Activated CD4-positive, alpha-beta memory T cell treated with anti-CD3 and anti-CD28 coated beads for 36 hours (primary cell): ENCODE measurements around the gene EFNA5. TPM values are rescaled to one million over a fixed set of nuclear protein-coding genes. Genes with fewer than 3 reads are reported as not detected.
A peak's percentile ranks its signal among the peaks of the same experiment; 100 is the strongest.

ENCODE experiments used
- CTCF ChIA-PET: fragments of 350-600 bp; sonication (Branson Sonifier 250); formaldehyde crosslinking; loops from one replicate; lab custom pipeline; 2021; ENCODE audit warnings: antibody characterized with exemption, inconsistent platforms; lab: Charles Lee
- POLR2A ChIA-PET: fragments of 350-600 bp; sonication (Branson Sonifier 250); formaldehyde crosslinking; loops from one replicate; lab custom pipeline; 2021; ENCODE audit warnings: antibody characterized with exemption; lab: Charles Lee
- DNase-seq: peaks from one replicate; pipeline ENCODE4 v3.0.0-alpha.2; 2020
- H3K27ac Mint-ChIP-seq: one replicate; pipeline ENCODE4 v1.8.0; 2021; ENCODE audit warnings: mixed read lengths
- H3K27me3 Mint-ChIP-seq: one replicate; pipeline ENCODE4 v1.8.0; 2021; ENCODE audit warnings: mixed read lengths
- H3K36me3 Mint-ChIP-seq: one replicate; pipeline ENCODE4 v1.8.0; 2021; ENCODE audit warnings: mixed read lengths
- H3K4me1 Mint-ChIP-seq: one replicate; pipeline ENCODE4 v1.8.0; 2021; ENCODE audit warnings: low read depth, mixed read lengths
- H3K4me3 Mint-ChIP-seq: one replicate; pipeline ENCODE4 v1.8.0; 2021; ENCODE audit warnings: mild to moderate bottlenecking, mixed read lengths
- H3K9me3 Mint-ChIP-seq: one replicate; pipeline ENCODE4 v1.8.0; 2021; ENCODE audit warnings: mixed read lengths
- intact Hi-C: fragments of 100-400 bp; cut with micrococcal nuclease; formaldehyde crosslinking; loops from one replicate; pipeline ENCODE4 v1.15.1; 2023
- total RNA-seq, 2 experiments: library from RNA; stranded (reverse); gene quantifications; one replicate each; pipeline ENCODE4 v1.2.3, GENCODE V29; 2021

The EFNA5 gene
- total RNA-seq = not detected

DNA sequence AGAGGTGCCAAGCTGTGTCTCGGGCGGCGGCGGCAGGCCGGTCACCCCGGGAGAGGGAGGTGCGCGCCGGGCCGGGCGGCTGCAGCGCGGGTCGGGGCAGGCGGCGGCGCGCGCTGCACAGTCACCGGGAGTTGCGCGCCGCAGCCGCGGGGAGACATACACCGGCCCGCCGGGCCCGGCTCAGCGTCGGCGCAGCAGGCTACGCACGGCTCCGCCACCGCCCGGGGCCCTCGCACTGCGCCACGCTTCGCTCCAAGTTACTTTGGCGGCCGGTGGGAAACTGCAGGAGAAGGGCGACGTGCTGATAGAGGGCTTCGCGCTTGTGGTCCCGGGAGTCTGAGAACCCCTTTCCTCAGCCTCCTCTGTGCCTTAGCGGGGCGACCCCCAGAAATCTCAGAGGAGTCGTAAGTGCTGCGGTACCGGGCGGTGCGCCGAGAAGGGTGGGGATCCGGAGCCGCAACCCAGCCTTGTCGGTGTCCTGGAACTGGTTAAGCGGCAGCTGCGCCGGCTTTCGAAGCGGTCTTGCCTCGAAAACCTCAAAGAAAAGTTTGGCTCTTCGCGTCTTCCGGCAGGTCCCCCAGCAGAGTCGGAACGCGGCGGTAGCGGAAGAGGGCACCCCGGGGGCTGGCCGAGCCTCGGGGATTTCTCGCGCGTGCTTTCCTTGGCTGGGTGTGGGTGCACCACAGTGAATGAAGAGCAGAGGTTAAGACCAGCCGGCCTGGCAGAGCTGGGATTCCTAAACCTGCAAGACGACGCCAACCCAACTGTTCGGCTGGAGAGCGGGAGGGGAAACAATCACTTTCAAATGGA is at the start of gene EFNA5:
TSS of gene EFNA5 (minus strand) at position 6 of the 810 bp plus-strand sequence.
- no peak within 1 kb of the TSS for H3K27ac Mint-ChIP-seq

DNA sequence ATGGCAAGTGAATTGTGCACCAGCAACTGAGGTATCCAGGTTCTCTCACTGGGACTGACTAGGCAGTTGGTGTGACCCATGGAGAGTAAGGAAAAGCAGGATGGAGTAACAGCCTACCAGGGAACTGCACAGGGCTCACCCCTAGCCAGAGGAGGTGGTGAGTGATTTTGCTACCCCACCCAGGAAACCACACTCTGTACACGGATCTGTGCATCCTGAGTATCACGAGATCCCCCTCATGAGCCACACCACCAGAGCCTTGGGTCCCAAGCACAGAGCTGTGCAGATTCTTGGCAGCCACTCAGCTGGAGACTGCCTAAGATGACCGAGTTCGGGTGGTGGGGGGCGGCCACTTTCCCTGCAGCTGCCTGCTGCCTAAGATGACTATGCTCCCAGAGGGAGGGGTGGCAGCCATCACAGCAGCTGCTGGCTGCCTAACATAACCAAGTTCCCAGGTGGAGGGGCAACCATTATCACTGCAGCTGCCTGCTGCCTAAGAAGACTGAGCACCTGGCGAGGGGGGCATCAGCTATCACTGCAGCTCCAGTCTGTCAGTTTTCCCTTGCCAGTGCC is 48.4 kb upstream of the EFNA5 start:
- Mint-ChIP-seq H3K27me3 (peaks cover 3% of the 10 kb centered on the region), H3K4me1 (no peaks in the 10 kb centered on the region), H3K4me3 (no peak overlapping the region), H3K36me3 (peaks cover 2% of the 10 kb centered on the region), H3K9me3 (peaks cover 30% of the 10 kb centered on the region), H3K27ac (no peak overlapping the region)
- DNase-seq = no peak
- ChIA-PET CTCF (no interaction called here), POLR2A (no interaction called here)
- intact Hi-C loops = no loop called here

More for the DNA sequence above, at the start of gene EFNA5:
- Mint-ChIP-seq H3K9me3 (no peaks in the 10 kb centered on the region), H3K4me1 (peaks cover 29% of the 10 kb centered on the region), H3K36me3 (no peaks in the 10 kb centered on the region), H3K4me3 (peak within 1 kb of the TSS; percentile 62), H3K27me3 (peaks cover 63% of the 10 kb centered on the region)
- peak; percentile 38 for DNase-seq
- intact Hi-C loops = loop anchor here (5.0 to 10.0 kb wide), 4 partner anchors 184 to 676 kb away; no protein-coding TSS in a partner anchor
- CTCF ChIA-PET = no interaction called here
- POLR2A ChIA-PET = no interaction called here

DNA sequence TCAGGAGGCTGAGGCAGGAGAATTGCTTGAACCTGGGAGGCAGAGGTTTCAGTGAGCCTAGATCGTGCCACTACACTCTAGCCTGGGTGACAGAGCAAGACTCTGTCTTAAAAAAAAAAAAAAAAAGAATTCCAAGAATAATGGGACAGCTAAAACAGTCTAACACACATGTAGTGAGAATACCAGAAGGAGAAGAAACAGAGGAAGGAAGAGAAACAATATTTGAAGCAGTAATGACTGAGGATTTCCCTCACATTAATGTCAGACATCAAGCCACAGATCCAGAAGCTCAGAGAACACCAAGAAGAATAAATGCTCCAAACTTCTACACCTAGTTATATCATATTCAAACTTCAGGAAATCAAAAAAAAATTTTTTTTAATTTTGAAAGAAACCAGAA is 47.1 kb upstream of the EFNA5 start:
- Mint-ChIP-seq H3K4me3 (no peak overlapping the region), H3K4me1 (no peaks in the 10 kb centered on the region), H3K36me3 (peaks cover 2% of the 10 kb centered on the region), H3K9me3 (peaks cover 24% of the 10 kb centered on the region), H3K27me3 (no peaks in the 10 kb centered on the region), H3K27ac (no peak overlapping the region)
- DNase-seq = no peak
- ChIA-PET CTCF (no interaction called here), POLR2A (interaction anchor here (0.6 kb wide), 1 partner anchor 10 kb away, joined by 3 read pairs; no protein-coding TSS in a partner anchor)
- intact Hi-C loops = no loop called here

DNA sequence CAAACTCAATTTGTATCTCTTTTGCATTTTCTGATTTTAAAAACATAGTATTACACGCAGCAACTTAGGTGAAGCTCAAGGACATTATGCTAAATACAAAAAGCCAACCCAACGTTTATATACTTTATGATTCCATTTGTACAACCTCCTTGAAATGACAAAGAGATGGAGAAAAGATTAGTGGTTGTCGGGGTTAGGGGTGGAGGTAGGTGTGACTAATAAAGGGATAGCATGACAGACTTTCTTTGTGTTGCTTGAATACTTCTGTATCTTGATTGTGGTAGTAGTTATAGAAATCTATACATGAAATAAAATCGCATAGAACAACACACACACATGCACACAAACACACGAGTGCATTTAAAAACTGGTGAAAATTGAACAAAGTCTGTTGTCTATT is 42.5 kb upstream of the EFNA5 start:
- H3K4me3 Mint-ChIP-seq = no peak overlapping the region
- ChIA-PET CTCF (no interaction called here), POLR2A (no interaction called here)
- DNase-seq = no peak
- no peaks in the 10 kb centered on the region for H3K4me1 Mint-ChIP-seq
- no peaks in the 10 kb centered on the region for H3K27me3 Mint-ChIP-seq
- no peaks in the 10 kb centered on the region for H3K36me3 Mint-ChIP-seq
- intact Hi-C loops = no loop called here
- no peaks in the 10 kb centered on the region for H3K9me3 Mint-ChIP-seq
- no peak overlapping the region for H3K27ac Mint-ChIP-seq

- ChIA-PET CTCF (no interaction called here), POLR2A (no interaction called here)
- no peak for DNase-seq
- no peak overlapping the region for H3K27ac Mint-ChIP-seq
- intact Hi-C loops = no loop called here
- no peaks in the 10 kb centered on the region for H3K4me1 Mint-ChIP-seq
- no peak overlapping the region for H3K4me3 Mint-ChIP-seq
- H3K36me3 Mint-ChIP-seq = no peaks in the 10 kb centered on the region
- no peaks in the 10 kb centered on the region for H3K27me3 Mint-ChIP-seq
- H3K9me3 Mint-ChIP-seq = peaks cover 5% of the 10 kb centered on the region
Observed at GRCh38 chr5:107712359-107712870, 41.7 kb upstream of the EFNA5 start.

- Mint-ChIP-seq H3K9me3 (peaks cover 8% of the 10 kb centered on the region), H3K27ac (no peak overlapping the region), H3K4me3 (no peak overlapping the region), H3K27me3 (peaks cover 12% of the 10 kb centered on the region), H3K4me1 (no peaks in the 10 kb centered on the region), H3K36me3 (no peaks in the 10 kb centered on the region)
- no peak for DNase-seq
- CTCF ChIA-PET = no interaction called here
- POLR2A ChIA-PET = no interaction called here
- intact Hi-C loops = no loop called here
Observed at GRCh38 chr5:107705402-107706014, 34.8 kb upstream of the EFNA5 start.

DNA sequence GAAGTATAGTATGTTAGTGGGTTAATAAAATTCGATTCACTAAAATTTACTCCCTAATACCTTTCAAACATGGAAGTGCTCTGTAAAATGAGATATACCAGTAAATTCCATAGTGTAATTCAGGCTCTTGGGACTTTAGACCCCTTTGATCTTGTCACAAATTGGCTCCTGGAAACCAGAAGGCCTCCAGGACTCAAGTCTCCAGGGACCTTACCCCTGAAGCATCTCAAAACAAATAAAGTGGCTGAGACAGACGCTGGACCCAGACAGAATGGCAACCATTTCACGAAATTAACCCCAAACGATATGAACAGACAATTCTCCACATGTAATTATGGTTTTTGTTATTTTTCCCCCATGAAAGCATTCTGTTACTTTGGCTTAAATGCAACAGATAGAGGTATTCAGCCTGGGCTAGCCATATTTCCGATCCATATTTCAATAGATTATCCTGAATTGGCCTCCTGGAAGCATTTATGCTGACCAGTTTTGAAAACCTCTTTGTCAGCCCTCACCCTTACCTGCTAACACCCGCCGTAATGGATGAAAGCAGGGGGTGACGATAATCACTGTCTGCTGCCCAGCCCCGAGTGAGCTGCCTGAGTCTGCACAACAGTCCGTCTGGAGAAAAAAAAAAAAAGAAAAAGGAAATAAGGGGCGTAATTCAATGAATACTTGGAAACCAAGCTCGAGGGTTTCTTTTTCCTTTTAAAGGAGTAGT is 34.1 kb upstream of the EFNA5 start:
- Mint-ChIP-seq H3K27me3 (peaks cover 12% of the 10 kb centered on the region), H3K36me3 (no peaks in the 10 kb centered on the region), H3K27ac (no peak overlapping the region), H3K4me3 (no peak overlapping the region), H3K9me3 (peaks cover 8% of the 10 kb centered on the region), H3K4me1 (no peaks in the 10 kb centered on the region)
- ChIA-PET CTCF (no interaction called here), POLR2A (no interaction called here)
- intact Hi-C loops = no loop called here
- no peak for DNase-seq

- POLR2A ChIA-PET = no interaction called here
- H3K4me1 Mint-ChIP-seq = no peaks in the 10 kb centered on the region
- H3K27me3 Mint-ChIP-seq = peaks cover 12% of the 10 kb centered on the region
Observed at GRCh38 chr5:107700481-107700880, 29.7 kb upstream of the EFNA5 start.

DNA sequence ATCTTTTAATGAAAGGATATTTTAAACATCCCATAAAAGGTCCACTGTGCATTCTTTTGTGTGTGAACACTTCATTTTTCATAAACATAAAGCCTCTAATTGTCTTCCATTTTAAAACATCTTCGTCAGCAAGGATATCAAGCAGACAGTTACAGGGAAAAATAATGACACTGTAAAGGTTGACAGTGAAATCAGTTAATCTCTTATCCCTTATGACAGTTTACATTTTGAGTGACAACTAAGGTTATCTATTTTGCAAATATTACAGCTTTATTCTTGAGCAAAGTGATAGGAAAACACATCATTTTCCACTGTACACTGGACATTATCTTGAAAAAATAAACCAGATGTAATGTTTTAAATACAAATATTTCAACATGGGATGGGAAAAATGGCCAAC is 28.7 kb upstream of the EFNA5 start:
- no peaks in the 10 kb centered on the region for H3K9me3 Mint-ChIP-seq
- intact Hi-C loops = no loop called here
- no peak overlapping the region for H3K27ac Mint-ChIP-seq
- ChIA-PET CTCF (no interaction called here), POLR2A (no interaction called here)
- peaks cover 10% of the 10 kb centered on the region for H3K27me3 Mint-ChIP-seq
- H3K36me3 Mint-ChIP-seq = no peaks in the 10 kb centered on the region
- H3K4me1 Mint-ChIP-seq = no peaks in the 10 kb centered on the region
- H3K4me3 Mint-ChIP-seq = no peak overlapping the region
- DNase-seq = no peak

More at GRCh38 chr5:107700481-107700880, 29.7 kb upstream of the EFNA5 start:
- CTCF ChIA-PET = no interaction called here
- Mint-ChIP-seq H3K36me3 (no peaks in the 10 kb centered on the region), H3K4me3 (no peak overlapping the region), H3K27ac (no peak overlapping the region), H3K9me3 (no peaks in the 10 kb centered on the region)
- intact Hi-C loops = no loop called here
- DNase-seq = no peak

GRCh38 chr5:107698286-107698685 is 27.5 kb upstream of the EFNA5 start:
- ChIA-PET POLR2A (no interaction called here), CTCF (no interaction called here)
- H3K4me3 Mint-ChIP-seq = no peak overlapping the region
- intact Hi-C loops = no loop called here
- H3K27ac Mint-ChIP-seq = no peak overlapping the region
- no peaks in the 10 kb centered on the region for H3K4me1 Mint-ChIP-seq
- no peaks in the 10 kb centered on the region for H3K36me3 Mint-ChIP-seq
- H3K27me3 Mint-ChIP-seq = peaks cover 7% of the 10 kb centered on the region
- no peaks in the 10 kb centered on the region for H3K9me3 Mint-ChIP-seq
- DNase-seq = no peak

GRCh38 chr5:107696498-107696897 is 25.8 kb upstream of the EFNA5 start:
- H3K27ac Mint-ChIP-seq = no peak overlapping the region
- no peaks in the 10 kb centered on the region for H3K4me1 Mint-ChIP-seq
- DNase-seq = no peak
- ChIA-PET CTCF (no interaction called here), POLR2A (no interaction called here)
- no peak overlapping the region for H3K4me3 Mint-ChIP-seq
- H3K36me3 Mint-ChIP-seq = no peaks in the 10 kb centered on the region
- no peaks in the 10 kb centered on the region for H3K27me3 Mint-ChIP-seq
- H3K9me3 Mint-ChIP-seq = peaks cover 2% of the 10 kb centered on the region
- intact Hi-C loops = no loop called here

- ChIA-PET POLR2A (no interaction called here), CTCF (no interaction called here)
- Mint-ChIP-seq H3K27ac (no peak overlapping the region), H3K27me3 (no peaks in the 10 kb centered on the region), H3K4me1 (no peaks in the 10 kb centered on the region), H3K36me3 (no peaks in the 10 kb centered on the region), H3K9me3 (peaks cover 2% of the 10 kb centered on the region), H3K4me3 (no peak overlapping the region)
- no peak for DNase-seq
- intact Hi-C loops = no loop called here
Observed at GRCh38 chr5:107696080-107696479, 25.3 kb upstream of the EFNA5 start.
